Measurements from ENCODE around the gene CNDP2. TPM values are rescaled to one million over a fixed set of nuclear protein-coding genes. Genes with fewer than 3 reads are reported as not detected.

CNDP2 gene
- total RNA-seq, 1 experiment from 2014 or later = 107 TPM

- in situ Hi-C loops (cut with HindIII; ENCODE audit: low pct_unique_long_range_greater_than_20kb, low sequenced_read_pairs) = no loop called here
- no peak for DNase-seq (ENCODE audit: low read depth)
Observed at GRCh38 chr18:74573053-74573452, 76.9 kb downstream of the CNDP2 start.

Other genes with a start within 250 kb of the CNDP2 start
- 25.3 and 37.5 TPM in 2 replicates for gene CYB5A, start 204.4 kb upstream of the CNDP2 start, total RNA-seq (2014; rRNA removed; shearing (Covaris generic); ENCODE audit: low replicate concordance)
- gene C18orf63, start 180.5 kb upstream of the CNDP2 start, total RNA-seq (2014; rRNA removed; shearing (Covaris generic); ENCODE audit: low replicate concordance) = not detected in 2 replicates
- gene DIPK1C, start 39.1 kb upstream of the CNDP2 start, total RNA-seq (2014; rRNA removed; shearing (Covaris generic); ENCODE audit: low replicate concordance) = not detected in 2 replicates
- not detected in 2 replicates for gene CNDP1, start 38.1 kb downstream of the CNDP2 start, total RNA-seq (2014; rRNA removed; shearing (Covaris generic); ENCODE audit: low replicate concordance)
- 1.0 and 1.3 TPM in 2 replicates for gene ZNF407, start 101.5 kb downstream of the CNDP2 start, total RNA-seq (2014; rRNA removed; shearing (Covaris generic); ENCODE audit: low replicate concordance)